GM12864 (cell line): ENCODE results near the gene WTAP.

Experiments used
- DNase-seq: peaks from one replicate; pipeline ENCODE4 v3.0.0-alpha.2; 2011; ENCODE audit warnings: low read depth
- H3K4me3 ChIP-seq: 2 replicates; pipeline ENCODE4 v1.5.1; 2011; ENCODE audit warnings: mild to moderate bottlenecking, low read depth, low read length, control low read depth
- TF ChIP-seq, protein P1 (sequence below): IDR thresholded peaks from 2 replicates; pipeline ENCODE4 v1.5.1; 2011; ENCODE audit warnings: low read depth, mild to moderate bottlenecking, moderate library complexity, low read length, control low read depth, inconsistent platforms; ENCODE audit errors: missing control alignments

WTAP gene

DNA sequence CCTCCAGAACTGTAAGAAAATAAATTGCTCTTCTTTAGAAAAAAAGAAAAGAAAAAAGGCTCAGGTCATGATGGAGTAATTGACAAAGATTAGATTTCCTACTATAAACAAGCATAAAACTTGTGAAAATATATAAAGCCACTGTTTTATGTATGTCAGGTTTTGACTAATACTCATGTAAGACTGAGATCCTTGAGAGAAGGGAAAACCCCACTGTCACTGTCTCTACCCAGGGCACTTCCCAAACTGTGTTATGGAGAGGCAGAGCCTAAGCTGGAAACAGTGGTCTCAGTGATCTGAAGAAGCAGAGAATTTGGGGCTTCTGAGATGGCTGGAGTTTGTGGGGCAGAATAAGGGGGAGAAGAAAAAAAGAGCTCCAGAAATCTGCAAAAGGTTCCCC, 42.2 kb downstream of the WTAP start:
- no peak overlapping the region for H3K4me3 ChIP-seq
- no peak for DNase-seq
- TF ChIP-seq, protein P1, sequence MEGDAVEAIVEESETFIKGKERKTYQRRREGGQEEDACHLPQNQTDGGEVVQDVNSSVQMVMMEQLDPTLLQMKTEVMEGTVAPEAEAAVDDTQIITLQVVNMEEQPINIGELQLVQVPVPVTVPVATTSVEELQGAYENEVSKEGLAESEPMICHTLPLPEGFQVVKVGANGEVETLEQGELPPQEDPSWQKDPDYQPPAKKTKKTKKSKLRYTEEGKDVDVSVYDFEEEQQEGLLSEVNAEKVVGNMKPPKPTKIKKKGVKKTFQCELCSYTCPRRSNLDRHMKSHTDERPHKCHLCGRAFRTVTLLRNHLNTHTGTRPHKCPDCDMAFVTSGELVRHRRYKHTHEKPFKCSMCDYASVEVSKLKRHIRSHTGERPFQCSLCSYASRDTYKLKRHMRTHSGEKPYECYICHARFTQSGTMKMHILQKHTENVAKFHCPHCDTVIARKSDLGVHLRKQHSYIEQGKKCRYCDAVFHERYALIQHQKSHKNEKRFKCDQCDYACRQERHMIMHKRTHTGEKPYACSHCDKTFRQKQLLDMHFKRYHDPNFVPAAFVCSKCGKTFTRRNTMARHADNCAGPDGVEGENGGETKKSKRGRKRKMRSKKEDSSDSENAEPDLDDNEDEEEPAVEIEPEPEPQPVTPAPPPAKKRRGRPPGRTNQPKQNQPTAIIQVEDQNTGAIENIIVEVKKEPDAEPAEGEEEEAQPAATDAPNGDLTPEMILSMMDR, result no peak

DNA sequence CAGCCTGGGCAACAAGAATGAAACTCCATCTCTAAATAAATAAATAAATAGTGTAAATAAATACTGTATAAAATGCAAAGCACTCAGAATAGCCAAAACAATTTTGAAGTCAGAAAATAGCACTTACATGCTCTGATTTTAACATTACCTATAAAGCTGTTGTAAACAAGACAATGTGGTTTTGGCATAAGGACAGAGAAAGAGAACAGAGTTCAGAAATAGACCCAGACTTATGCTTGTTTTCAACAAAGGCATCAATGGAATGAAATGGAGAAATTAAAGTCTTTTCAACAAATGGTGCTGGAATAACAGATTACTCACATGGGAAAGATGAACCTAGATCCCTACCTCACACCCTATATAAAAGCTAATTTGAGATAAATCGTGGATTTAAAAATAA, 44.9 kb downstream of the WTAP start:
- no peak overlapping the region for H3K4me3 ChIP-seq
- TF ChIP-seq, protein P1, result no peak
- DNase-seq, result no peak

DNA sequence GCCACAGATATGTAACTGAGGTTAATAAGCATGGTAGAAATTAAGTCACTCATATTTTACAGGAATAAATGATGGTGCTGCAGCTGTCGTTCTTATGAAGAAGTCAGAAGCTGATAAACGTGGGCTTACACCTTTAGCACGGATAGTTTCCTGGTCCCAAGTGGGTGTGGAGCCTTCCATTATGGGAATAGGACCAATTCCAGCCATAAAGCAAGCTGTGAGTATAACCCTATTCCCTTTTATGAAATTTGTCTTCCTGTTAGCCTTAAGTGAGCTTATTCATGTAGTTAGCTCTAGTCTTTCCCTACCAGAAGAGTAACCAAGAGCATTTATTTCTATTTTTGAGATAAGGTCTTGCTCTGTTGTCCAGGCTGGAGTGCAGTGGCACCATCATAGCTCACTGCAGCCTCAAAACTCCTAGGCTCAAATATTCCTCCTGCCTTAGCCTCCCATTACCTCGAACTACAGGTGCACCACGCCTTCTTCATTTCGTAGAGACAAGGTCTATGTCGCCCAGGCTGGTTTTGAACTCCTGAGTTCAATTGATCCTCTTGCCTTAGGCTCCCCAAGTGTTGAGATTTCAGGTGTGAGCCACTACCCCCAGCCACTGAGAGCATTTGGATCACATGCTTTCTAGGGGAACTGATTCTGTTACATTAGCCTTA, 50.1 kb downstream of the WTAP start:
- no peak overlapping the region for H3K4me3 ChIP-seq
- no peak for DNase-seq
- TF ChIP-seq, protein P1, result no peak

DNA sequence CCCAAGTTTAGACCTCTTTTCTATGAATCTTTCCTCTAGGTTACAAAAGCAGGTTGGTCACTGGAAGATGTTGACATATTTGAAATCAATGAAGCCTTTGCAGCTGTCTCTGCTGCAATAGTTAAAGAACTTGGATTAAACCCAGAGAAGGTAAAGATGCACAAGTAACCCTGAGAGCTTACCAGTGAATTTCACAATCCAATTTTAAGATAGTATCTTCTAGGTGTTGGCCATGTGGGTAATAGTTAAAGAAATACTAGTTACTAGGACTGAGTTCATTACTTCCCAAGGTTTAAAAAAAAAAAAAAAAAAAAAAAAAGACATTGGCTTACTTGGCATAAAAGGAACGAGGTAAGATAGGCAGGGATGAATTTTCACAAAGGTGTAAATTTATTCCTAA, 50.8 kb downstream of the WTAP start:
- TF ChIP-seq, protein P1, result no peak
- H3K4me3 ChIP-seq, result no peak overlapping the region
- DNase-seq, result no peak

DNA sequence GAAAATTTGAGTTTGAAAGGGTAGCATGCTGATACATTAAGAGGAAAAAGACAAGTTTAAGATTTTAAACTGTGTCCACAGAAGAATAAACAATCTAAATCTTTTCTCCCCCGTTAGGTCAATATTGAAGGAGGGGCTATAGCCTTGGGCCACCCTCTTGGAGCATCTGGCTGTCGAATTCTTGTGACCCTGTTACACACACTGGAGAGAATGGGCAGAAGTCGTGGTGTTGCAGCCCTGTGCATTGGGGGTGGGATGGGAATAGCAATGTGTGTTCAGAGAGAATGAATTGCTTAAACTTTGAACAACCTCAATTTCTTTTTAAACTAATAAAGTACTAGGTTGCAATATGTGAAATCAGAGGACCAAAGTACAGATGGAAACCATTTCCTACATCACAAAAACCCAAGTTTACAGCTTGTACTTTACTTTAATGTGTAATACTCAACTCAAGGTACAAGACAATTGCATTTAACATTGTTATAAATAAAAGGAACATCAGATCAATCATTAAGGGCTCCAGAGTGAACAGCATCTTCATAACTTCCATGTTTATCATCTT, 51.3 kb downstream of the WTAP start:
- no peak overlapping the region for H3K4me3 ChIP-seq
- TF ChIP-seq, protein P1, result no peak
- DNase-seq, result no peak

DNA sequence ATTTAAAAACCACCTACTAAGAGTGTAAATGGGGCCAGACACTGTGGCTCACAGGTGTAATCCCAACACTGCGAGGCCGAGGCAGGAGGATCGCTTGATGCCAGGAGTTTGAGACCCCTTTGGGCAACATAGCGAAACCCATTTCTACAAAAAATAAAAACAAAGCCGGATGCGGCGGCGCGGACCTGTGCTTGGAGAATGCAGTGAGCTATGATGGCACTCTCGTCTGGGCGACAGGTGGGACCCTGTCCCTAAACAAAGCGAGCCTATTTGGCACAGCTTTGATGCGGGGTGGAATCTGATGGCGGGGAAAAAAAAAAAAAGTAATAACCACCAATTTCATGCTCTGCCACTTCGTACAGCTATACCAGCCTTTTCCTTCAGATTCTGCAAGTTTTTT, 61.0 kb downstream of the WTAP start:
- TF ChIP-seq, protein P1, result no peak
- H3K4me3 ChIP-seq, result peak overlapping the region; percentile 72
- DNase-seq, result no peak
